Hepatocyte (in vitro differentiated cells): ENCODE data around the gene DNAJB1. TPM values are rescaled to one million over a fixed set of nuclear protein-coding genes. Genes with fewer than 3 reads are reported as not detected.
A peak's percentile ranks its signal among the peaks of the same experiment; 100 is the strongest.
"Not testable (repeated sequence)": the region's sequence is repeated elsewhere in the genome, so short reads cannot be mapped to it uniquely, and the experiment has no call there.

Experiments
- DNase-seq: peaks from one replicate; pipeline ENCODE4 v3.0.0-alpha.2; 2016; ENCODE audit warnings: low spot score
- H2AFZ ChIP-seq: fragments of 200-600 bp; sonication (generic); 2 replicates; pipeline ENCODE4 v1.6.0; 2016; ENCODE audit warnings: antibody characterized with exemption, mild to moderate bottlenecking
- H3K27ac ChIP-seq: fragments of 200-600 bp; sonication (generic); 2 replicates; pipeline ENCODE4 v1.5.1; 2016; ENCODE audit warnings: mild to moderate bottlenecking
- H3K27me3 ChIP-seq: fragments of 200-600 bp; sonication (generic); 2 replicates; pipeline ENCODE4 v1.6.1; 2016
- H3K36me3 ChIP-seq: fragments of 200-600 bp; sonication (generic); replicated peaks from 2 replicates; pipeline ENCODE4 v1.5.1; 2016; ENCODE audit warnings: low read depth; ENCODE audit not compliant: insufficient read depth
- H3K4me1 ChIP-seq: fragments of 200-600 bp; sonication (generic); 2 replicates; pipeline ENCODE4 v1.5.1; 2016; ENCODE audit warnings: mild to moderate bottlenecking, moderate library complexity; ENCODE audit not compliant: insufficient read depth
- H3K4me2 ChIP-seq: fragments of 200-600 bp; sonication (generic); 2 replicates; pipeline ENCODE4 v1.6.0; 2016
- H3K4me3 ChIP-seq: fragments of 200-600 bp; sonication (generic); 2 replicates; pipeline ENCODE4 v1.5.1; 2016; ENCODE audit warnings: mild to moderate bottlenecking
- H3K79me2 ChIP-seq: fragments of 200-600 bp; sonication (generic); 2 replicates; pipeline ENCODE4 v1.6.0; 2017; ENCODE audit warnings: mild to moderate bottlenecking
- H3K9me2 ChIP-seq: fragments of 200-600 bp; sonication (generic); replicated peaks from 2 replicates; pipeline ENCODE4 v1.6.0; 2017; ENCODE audit warnings: mild to moderate bottlenecking; ENCODE audit not compliant: insufficient read depth
- H3K9me3 ChIP-seq: fragments of 200-600 bp; sonication (generic); 2 replicates; pipeline ENCODE4 v1.5.1; 2016; ENCODE audit warnings: low read depth, mild to moderate bottlenecking
- H4K20me1 ChIP-seq: fragments of 200-600 bp; sonication (generic); 2 replicates; pipeline ENCODE4 v1.6.0; 2016; ENCODE audit warnings: mild to moderate bottlenecking; ENCODE audit not compliant: insufficient read depth, poor library complexity, severe bottlenecking
- EZH2 ChIP-seq: fragments of 200-600 bp; sonication (generic); IDR thresholded peaks from 2 replicates; pipeline ENCODE4 v1.6.1; 2016; ENCODE audit warnings: antibody characterized with exemption, mild to moderate bottlenecking, borderline replicate concordance
- EZH2phosphoT487 ChIP-seq: fragments of 200-600 bp; sonication (generic); IDR thresholded peaks from one replicate; pipeline ENCODE4 v1.6.1; 2018; ENCODE audit warnings: antibody characterized with exemption, mild to moderate bottlenecking, low read depth, moderate library complexity; ENCODE audit not compliant: unreplicated experiment, severe bottlenecking
- WGBS: methylation state at CpG from one replicate; pipeline ENCODE4 v1.1.6; 2016; ENCODE audit warnings: low lambda C conversion rate; ENCODE audit errors: missing lambda C conversion rate; 5-methylcytosine and 5-hydroxymethylcytosine counted together
- polyA plus RNA-seq: library from polyadenylated mRNA; unstranded; fragments of >200 nt; fragmentation: Nextera tagmentation; extraction: Ambion mirVana; gene quantifications from 2 replicates; pipeline ENCODE4 v1.2.1, GENCODE V29; 2016
- total RNA-seq: library from RNA; depleted of rRNA; stranded (reverse); fragments of >200 nt; gene quantifications from 2 replicates; pipeline ENCODE4 v1.2.3, GENCODE V29; 2014
- TF ChIP-seq, protein P1 (sequence below): fragments of 200-600 bp; sonication (generic); IDR thresholded peaks from 2 replicates; pipeline ENCODE4 v1.5.1; 2016; ENCODE audit warnings: antibody characterized with exemption, mild to moderate bottlenecking; ENCODE audit not compliant: poor library complexity

The DNAJB1 gene
- total and polyA plus RNA-seq, 2 experiments from 2014 or later = 104 to 185 TPM

DNA sequence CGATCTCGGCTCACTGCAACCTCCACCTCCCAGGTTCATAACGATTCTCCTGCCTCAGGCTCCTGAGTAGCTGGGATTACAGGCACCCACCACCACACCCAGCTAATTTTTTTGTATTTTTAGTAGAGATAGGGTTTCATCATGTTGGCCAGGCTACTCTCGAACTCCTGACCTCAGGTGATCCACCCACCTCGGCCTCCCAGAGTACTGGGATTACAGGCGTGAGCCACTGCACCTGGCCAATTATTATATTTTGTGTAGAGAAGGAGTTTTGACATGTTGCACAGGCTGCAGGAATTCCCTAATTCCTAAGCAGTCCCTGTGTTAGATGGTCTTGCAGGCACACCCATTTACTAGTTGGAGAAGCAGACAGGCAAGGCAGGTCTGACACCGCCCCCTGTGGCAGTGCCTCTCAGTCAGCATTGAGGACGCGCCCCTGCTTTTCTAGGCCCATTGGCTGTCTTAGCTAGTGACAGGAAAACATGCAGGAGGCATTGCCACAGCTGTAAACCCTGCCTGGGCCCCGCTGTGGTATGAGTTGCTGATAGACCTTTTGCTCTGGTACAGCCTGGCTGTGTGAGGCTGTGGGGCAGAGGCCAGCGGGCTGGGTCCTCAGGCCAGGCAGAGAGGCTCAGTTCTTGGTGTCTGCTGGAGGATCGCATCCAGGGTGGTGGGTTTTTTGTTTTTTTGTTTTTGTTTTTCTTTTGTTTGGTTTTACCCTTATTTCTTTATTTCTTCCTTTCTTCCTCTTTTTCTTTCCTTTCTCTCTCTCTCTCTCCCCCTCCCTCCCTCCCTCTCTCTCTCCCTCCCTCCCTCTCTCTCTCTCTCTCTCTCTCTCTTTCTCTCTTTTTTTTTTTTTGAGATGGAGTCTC, 33.2 kb upstream of the DNAJB1 start:
- H3K27ac ChIP-seq = peak overlapping the region; percentile 64
- H3K4me2 ChIP-seq = peak overlapping the region; percentile 44
- H3K27me3 ChIP-seq, H2AFZ ChIP-seq, H3K9me2 ChIP-seq, H3K4me3 ChIP-seq, H3K9me3 ChIP-seq, H3K36me3 ChIP-seq, H4K20me1 ChIP-seq: not testable (repeated sequence)
- TF ChIP-seq, protein P1, sequence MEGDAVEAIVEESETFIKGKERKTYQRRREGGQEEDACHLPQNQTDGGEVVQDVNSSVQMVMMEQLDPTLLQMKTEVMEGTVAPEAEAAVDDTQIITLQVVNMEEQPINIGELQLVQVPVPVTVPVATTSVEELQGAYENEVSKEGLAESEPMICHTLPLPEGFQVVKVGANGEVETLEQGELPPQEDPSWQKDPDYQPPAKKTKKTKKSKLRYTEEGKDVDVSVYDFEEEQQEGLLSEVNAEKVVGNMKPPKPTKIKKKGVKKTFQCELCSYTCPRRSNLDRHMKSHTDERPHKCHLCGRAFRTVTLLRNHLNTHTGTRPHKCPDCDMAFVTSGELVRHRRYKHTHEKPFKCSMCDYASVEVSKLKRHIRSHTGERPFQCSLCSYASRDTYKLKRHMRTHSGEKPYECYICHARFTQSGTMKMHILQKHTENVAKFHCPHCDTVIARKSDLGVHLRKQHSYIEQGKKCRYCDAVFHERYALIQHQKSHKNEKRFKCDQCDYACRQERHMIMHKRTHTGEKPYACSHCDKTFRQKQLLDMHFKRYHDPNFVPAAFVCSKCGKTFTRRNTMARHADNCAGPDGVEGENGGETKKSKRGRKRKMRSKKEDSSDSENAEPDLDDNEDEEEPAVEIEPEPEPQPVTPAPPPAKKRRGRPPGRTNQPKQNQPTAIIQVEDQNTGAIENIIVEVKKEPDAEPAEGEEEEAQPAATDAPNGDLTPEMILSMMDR = peak; percentile 46
- peak; percentile 92 for DNase-seq
- H3K79me2 ChIP-seq = peaks cover 82% of the 10 kb centered on the region
- H3K4me1 ChIP-seq = peaks cover 37% of the 10 kb centered on the region
- 55% methylated on average over 12 of the region's 12 CpGs for WGBS

DNA sequence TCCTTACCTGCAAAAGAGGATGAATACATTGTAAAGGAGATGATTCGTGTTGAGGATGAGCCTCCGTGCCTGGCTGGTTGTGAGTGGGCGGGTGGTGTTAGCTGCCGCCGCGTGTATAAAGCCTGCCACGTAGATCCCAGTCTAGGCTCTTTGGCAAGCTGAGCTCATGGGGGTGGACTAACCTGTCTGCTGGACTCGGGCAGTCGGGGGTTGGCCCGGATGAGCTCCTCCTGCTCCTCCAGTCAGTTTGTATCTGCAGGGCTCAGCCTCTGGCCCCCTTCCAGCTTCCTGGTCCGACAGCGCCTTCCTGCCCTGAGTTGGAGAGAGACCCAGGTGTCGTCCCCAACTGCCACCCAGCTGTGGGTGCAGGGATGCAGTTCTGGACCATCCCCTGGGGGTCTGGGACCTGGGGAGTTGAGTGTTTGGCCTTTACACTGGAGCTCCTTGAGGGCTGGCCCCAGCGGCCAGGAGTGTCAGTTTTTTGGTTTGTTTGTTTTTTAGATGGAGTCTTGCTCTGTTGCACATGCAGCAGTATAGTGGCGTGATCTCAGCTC, 32.1 kb upstream of the DNAJB1 start:
- Histone ChIP-seq H4K20me1 (no peaks in the 10 kb centered on the region), H3K79me2 (peaks cover 82% of the 10 kb centered on the region), H3K4me1 (peaks cover 35% of the 10 kb centered on the region), H3K36me3 (no peaks in the 10 kb centered on the region), H3K4me3 (no peak overlapping the region), H3K4me2 (no peak overlapping the region), H3K27ac (peak overlapping the region; percentile 64), H2AFZ (no peak overlapping the region), H3K27me3 (no peaks in the 10 kb centered on the region), H3K9me3 (no peaks in the 10 kb centered on the region), H3K9me2 (no peaks in the 10 kb centered on the region)
- TF ChIP-seq, protein P1 = no peak
- no peak for TF ChIP-seq EZH2
- TF ChIP-seq EZH2phosphoT487 = no peak
- DNase-seq = peak; percentile 46
- 86% methylated on average over 15 of the region's 15 CpGs for WGBS

DNA sequence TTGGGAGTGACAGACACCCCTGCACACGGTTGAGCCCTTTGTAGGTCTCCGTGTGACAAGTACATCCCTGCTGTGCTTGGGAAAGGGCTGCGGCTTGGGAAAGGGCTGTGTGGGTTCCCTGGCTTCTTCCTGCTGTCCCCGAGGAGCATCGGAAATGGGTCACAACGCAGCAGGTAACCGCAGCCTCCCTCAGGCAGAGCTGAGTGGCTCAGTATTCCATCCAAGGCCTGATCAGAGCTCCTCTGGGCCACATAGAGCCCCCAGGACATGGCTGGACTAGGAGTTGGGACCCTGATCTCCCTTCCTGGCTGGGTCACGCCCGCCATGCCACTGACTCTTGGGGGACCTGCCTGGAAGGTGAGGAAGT, 27.5 kb upstream of the DNAJB1 start:
- Histone ChIP-seq H3K9me2 (no peaks in the 10 kb centered on the region), H3K79me2 (peaks cover 92% of the 10 kb centered on the region), H3K4me1 (peaks cover 13% of the 10 kb centered on the region), H4K20me1 (peaks cover 2% of the 10 kb centered on the region), H2AFZ (no peak overlapping the region), H3K27ac (no peak overlapping the region), H3K4me2 (no peak overlapping the region), H3K4me3 (no peak overlapping the region), H3K36me3 (no peaks in the 10 kb centered on the region), H3K9me3 (no peaks in the 10 kb centered on the region), H3K27me3 (no peaks in the 10 kb centered on the region)
- WGBS = 90% methylated on average over 9 of the region's 9 CpGs
- TF ChIP-seq, protein P1 = no peak
- no peak for TF ChIP-seq EZH2
- TF ChIP-seq EZH2phosphoT487 = no peak
- DNase-seq = no peak
